ENCODE data around the gene TXNRD2.
"Not testable (repeated sequence)": the region's sequence is repeated elsewhere in the genome, so short reads cannot be mapped to it uniquely, and the experiment has no call there.

Gene TXNRD2

GRCh38 chr22:19844377-19845053 lies 97.1 kb downstream of the TXNRD2 start:
- DNase-seq (ENCODE audit: low read depth) = peak; percentile 81

- no peak for DNase-seq (ENCODE audit: low read depth)
These were observed 97.7 kb downstream of the TXNRD2 start for GRCh38 chr22:19843857-19844376.

- no peak for DNase-seq (ENCODE audit: low read depth)
These were observed 98.3 kb downstream of the TXNRD2 start for GRCh38 chr22:19843107-19843856.

GRCh38 chr22:19842393-19843106 lies 99.1 kb downstream of the TXNRD2 start:
- no peak for DNase-seq (ENCODE audit: low read depth)

GRCh38 chr22:19841641-19842392 lies 99.8 kb downstream of the TXNRD2 start:
- DNase-seq (ENCODE audit: low read depth) = no peak

GRCh38 chr22:19840955-19841640 lies 100.5 kb downstream of the TXNRD2 start:
- DNase-seq (ENCODE audit: low read depth) = peak; percentile 46

GRCh38 chr22:19840059-19840458 lies 101.6 kb downstream of the TXNRD2 start:
- DNase-seq (ENCODE audit: low read depth) = no peak

- no peak for DNase-seq (ENCODE audit: low read depth)
These were observed 103.7 kb downstream of the TXNRD2 start for GRCh38 chr22:19837915-19838314.

GRCh38 chr22:19836512-19836911 lies 105.1 kb downstream of the TXNRD2 start:
- no peak for DNase-seq (ENCODE audit: low read depth)

GRCh38 chr22:19834599-19834998 lies 107.0 kb downstream of the TXNRD2 start:
- no peak for DNase-seq (ENCODE audit: low read depth)

- not testable (repeated sequence) for DNase-seq (ENCODE audit: low read depth)
These were observed 108.3 kb downstream of the TXNRD2 start for GRCh38 chr22:19833327-19833726.

GRCh38 chr22:19832476-19833108 lies 109.0 kb downstream of the TXNRD2 start:
- DNase-seq (ENCODE audit: low read depth) = no peak

GRCh38 chr22:19831979-19832378 lies 109.6 kb downstream of the TXNRD2 start:
- not testable (repeated sequence) for DNase-seq (ENCODE audit: low read depth)

- no peak for DNase-seq (ENCODE audit: low read depth)
These were observed 110.6 kb downstream of the TXNRD2 start for GRCh38 chr22:19831016-19831415.

GRCh38 chr22:19828035-19828401 lies 113.6 kb downstream of the TXNRD2 start:
- DNase-seq (ENCODE audit: low read depth) = no peak

GRCh38 chr22:19827341-19828034 lies 114.1 kb downstream of the TXNRD2 start:
- DNase-seq (ENCODE audit: low read depth) = no peak

- DNase-seq (ENCODE audit: low read depth) = no peak
These were observed 115.0 kb downstream of the TXNRD2 start for GRCh38 chr22:19826619-19826950.

- no peak for DNase-seq (ENCODE audit: low read depth)
These were observed 115.6 kb downstream of the TXNRD2 start for GRCh38 chr22:19825904-19826618.
